ENCODE measurements around the gene HS2ST1.

- no peak for TF ChIP-seq CTCF (IDR thresholded peaks at IDR 0.05)
- TF ChIP-seq POLR2A (IDR thresholded peaks at IDR 0.05) = no peak
Observed at GRCh38 chr1:87108814-87109411, 194.5 kb downstream of the HS2ST1 start.

Data from body of pancreas (tissue), 4 donors.